Lung (tissue), 12 donors: ENCODE results near the gene SPTSSB. TPM values are rescaled to one million over a fixed set of nuclear protein-coding genes. Genes with fewer than 3 reads are reported as not detected.

Experiments
- ATAC-seq: fragments of 200-7000 bp; cut with Tn5 transposase; one replicate; pipeline ENCODE4 v1.9.1; 2020; ENCODE audit warnings: moderate number of reproducible peaks; ENCODE audit not compliant: insufficient read depth, low FRiP score
- DNase-seq, 3 donors: peaks; one replicate each; pipeline ENCODE4 v3.0.0-alpha.2; 2013 to 2017
- H3K27ac ChIP-seq, 2 donors: one replicate each; pipeline ENCODE4 v1.5.1; 2013; ENCODE audit warnings: mild to moderate bottlenecking in 2 of 2, moderate library complexity in 2 of 2, control low read depth in 1 of 2, inconsistent platforms in 1 of 2, low read depth in 1 of 2, low read length in 1 of 2
- H3K27me3 ChIP-seq, 3 donors: one replicate each; pipeline ENCODE4 v1.5.1; 2013; ENCODE audit warnings: low read length in 2 of 3; ENCODE audit not compliant: control insufficient read depth in 3 of 3, insufficient read depth in 3 of 3
- H3K36me3 ChIP-seq, 4 donors: one replicate each; pipeline ENCODE4 v1.5.1; 2013; ENCODE audit warnings: low read length in 4 of 4, mild to moderate bottlenecking in 1 of 4, moderate library complexity in 1 of 4; ENCODE audit not compliant: control insufficient read depth in 4 of 4, insufficient read depth in 4 of 4
- H3K4me1 ChIP-seq, 5 donors: one replicate each; pipeline ENCODE4 v1.5.1; 2013; ENCODE audit warnings: low read length in 5 of 5, mild to moderate bottlenecking in 2 of 5, moderate library complexity in 1 of 5; ENCODE audit not compliant: control insufficient read depth in 5 of 5, insufficient read depth in 5 of 5
- H3K4me3 ChIP-seq: one replicate; pipeline ENCODE4 v1.5.1; 2013; ENCODE audit warnings: mild to moderate bottlenecking, control low read depth, moderate library complexity
- H3K9ac ChIP-seq, 2 donors: one replicate each; pipeline ENCODE4 v1.5.1; 2013; ENCODE audit warnings: low read length in 2 of 2, control low read depth in 1 of 2; ENCODE audit not compliant: insufficient read depth in 1 of 2
- H3K9me3 ChIP-seq, 4 donors: one replicate each; pipeline ENCODE4 v1.5.1; 2013; ENCODE audit warnings: low read length in 3 of 4, mild to moderate bottlenecking in 1 of 4, moderate library complexity in 1 of 4; ENCODE audit not compliant: control insufficient read depth in 4 of 4, insufficient read depth in 3 of 4
- CTCF ChIP-seq: IDR thresholded peaks from 2 replicates; pipeline ENCODE4 v1.5.1; 2012; ENCODE audit warnings: mild to moderate bottlenecking; ENCODE audit errors: control extremely low read depth, extremely low read depth
- WGBS, 2 donors: extraction: QIAGEN DNeasy Blood & Tissue Kit; methylation state at CpG; one replicate each; pipeline ENCODE4 v1.1.7; 2013; 5-methylcytosine and 5-hydroxymethylcytosine counted together
- polyA plus RNA-seq, 2 donors: library from polyadenylated mRNA; stranded (reverse); fragments of 200-250 nt; gene quantifications; one replicate each; pipeline ENCODE4 v1.2.1, GENCODE V29; 2013
- total RNA-seq, 2 donors: library from RNA; depleted of rRNA in 1 of 2; stranded (reverse); fragments of >200 nt in 1 of 2; gene quantifications; one replicate each; pipeline ENCODE4 v1.2.1, GENCODE V29; 2014 to 2021
- donor health status: control.
- donor health status: control.
- donor health status: Bipolar disorder and iron deficiency.
- donor health status: healthy.
- donor health status: DM: yes; HTN: yes; CAD: no.

SPTSSB gene
- total and polyA plus RNA-seq, 4 donors = 0.08 to 0.23 (median 0.20) TPM; not detected in 1

- Histone ChIP-seq H3K4me1 (no peaks in the 10 kb centered on the region), H3K27me3 (no peaks in the 10 kb centered on the region), H3K9ac (no peak overlapping the region), H3K4me3 (no peak overlapping the region), H3K27ac (no peak overlapping the region), H3K9me3 (no peaks in the 10 kb centered on the region), H3K36me3 (no peaks in the 10 kb centered on the region)
- WGBS, 2 donors = 22 to 54% methylated on average over 2 of the region's 2 CpGs
- no peak for DNase-seq
- no peak for TF ChIP-seq CTCF
- peak; percentile 47 for ATAC-seq
These were observed 37.6 kb downstream of the SPTSSB start for GRCh38 chr3:161333696-161334095.

GRCh38 chr3:161332792-161333191 lies 38.5 kb downstream of the SPTSSB start:
- Histone ChIP-seq H3K36me3 (no peaks in the 10 kb centered on the region), H3K27me3 (no peaks in the 10 kb centered on the region)
- ATAC-seq = no peak

GRCh38 chr3:161325059-161325458 lies 46.3 kb downstream of the SPTSSB start:
- no peak for DNase-seq
- no peaks in the 10 kb centered on the region for H3K4me1 ChIP-seq
- peaks cover 0 to 2% (median 0%) of the 10 kb centered on the region in 4 donors for H3K9me3 ChIP-seq
- 89 to 96% methylated on average over 2 of the region's 2 CpGs for WGBS, 2 donors
- H3K27me3 ChIP-seq = no peaks in the 10 kb centered on the region
- H3K36me3 ChIP-seq = no peaks in the 10 kb centered on the region
- H3K9ac ChIP-seq = no peak overlapping the region
- TF ChIP-seq CTCF = no peak
- H3K4me3 ChIP-seq = no peak overlapping the region
- ATAC-seq = no peak
- no peak overlapping the region for H3K27ac ChIP-seq

More at GRCh38 chr3:161332792-161333191, 38.5 kb downstream of the SPTSSB start:
- DNase-seq = no peak
- Histone ChIP-seq H3K9ac (no peak overlapping the region), H3K4me3 (no peak overlapping the region), H3K4me1 (no peaks in the 10 kb centered on the region), H3K9me3 (no peaks in the 10 kb centered on the region), H3K27ac (no peak overlapping the region)
- WGBS, 2 donors = 22 to 31% methylated on average over 1 of the region's 1 CpG
- TF ChIP-seq CTCF = no peak

GRCh38 chr3:161323926-161324621 lies 47.2 kb downstream of the SPTSSB start:
- TF ChIP-seq CTCF = no peak
- DNase-seq (no peak), ATAC-seq (no peak)
- Histone ChIP-seq H3K4me3 (no peak overlapping the region), H3K9me3 (peaks cover 0 to 4% (median 0%) of the 10 kb centered on the region in 4 donors), H3K4me1 (no peaks in the 10 kb centered on the region), H3K9ac (no peak overlapping the region), H3K27ac (no peak overlapping the region), H3K27me3 (no peaks in the 10 kb centered on the region), H3K36me3 (no peaks in the 10 kb centered on the region)
